Tibial artery (tissue), 4 donors: ENCODE data around the gene MAP6.
A peak's percentile ranks its signal among the peaks of the same experiment; 100 is the strongest.

Experiments used
- DNase-seq, 2 donors: peaks; one replicate each; pipeline ENCODE4 v3.0.0-alpha.2; 2019
- H3K27ac ChIP-seq, 2 donors: fragments of 200-600 bp; sonication (generic) in 1 of 2; 1 replicate in 1 of 2; 2 replicates in 1 of 2; pipeline ENCODE4 v1.5.1; 2018 to 2019; ENCODE audit warnings: mild to moderate bottlenecking in 1 of 2
- H3K27me3 ChIP-seq, 2 donors: fragments of 200-600 bp; sonication (generic) in 1 of 2; one replicate each; pipeline versions ENCODE4 v1.5.1 to v1.6.0; 2016 to 2019
- H3K36me3 ChIP-seq, 3 donors: fragments of 200-600 bp; sonication (generic) in 2 of 3; one replicate each; pipeline ENCODE4 v1.5.1; 2016 to 2019; ENCODE audit warnings: mild to moderate bottlenecking in 2 of 3
- H3K4me1 ChIP-seq, 4 donors: fragments of 200-600 bp; sonication (generic) in 2 of 4; 1 replicate in 3 of 4; 2 replicates in 1 of 4; pipeline ENCODE4 v1.5.1; 2016 to 2019
- H3K4me3 ChIP-seq, 2 donors: fragments of 200-600 bp; sonication (generic) in 1 of 2; 1 replicate in 1 of 2; 2 replicates in 1 of 2; pipeline ENCODE4 v1.5.1; 2018 to 2019; ENCODE audit warnings: mild to moderate bottlenecking in 2 of 2
- H3K9me3 ChIP-seq, 3 donors: fragments of 200-600 bp; sonication (generic) in 1 of 3; one replicate each; pipeline ENCODE4 v1.5.1; 2016 to 2019
- CTCF ChIP-seq, 2 experiments: fragments of 200-600 bp in 1 of 2; fragments of 450-650 bp in 1 of 2; IDR thresholded peaks; one replicate each; pipeline ENCODE4 v1.5.1; 2017 to 2019; ENCODE audit warnings: antibody characterized with exemption in 2 of 2, mild to moderate bottlenecking in 1 of 2, moderate library complexity in 1 of 2
- intact Hi-C: fragments of 100-400 bp; cut with DNase I; formaldehyde crosslinking; loops from one replicate; pipeline ENCODE4 v1.15.0; 2023; ENCODE audit warnings: low total_unique reads

MAP6 gene

DNA sequence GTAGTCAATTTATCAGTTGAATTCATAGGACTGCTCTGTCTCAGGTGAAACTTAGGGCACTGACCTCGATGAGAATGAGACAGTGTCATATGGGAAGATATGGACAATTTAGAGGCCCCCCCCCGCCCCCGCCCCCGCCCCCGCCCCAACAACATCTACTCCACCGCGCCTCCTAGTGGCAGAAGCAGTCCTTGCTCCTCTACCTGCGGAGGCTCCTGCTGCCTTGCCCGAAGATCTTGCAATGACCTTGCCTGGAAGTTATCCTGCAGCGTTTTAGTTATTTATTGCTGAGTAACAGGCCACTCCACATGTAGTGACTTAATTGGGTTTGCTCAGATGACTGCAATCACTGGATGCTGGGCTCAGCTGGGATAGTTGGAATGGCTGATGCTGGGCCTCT, 91.6 kb downstream of the MAP6 start:
- H3K36me3 ChIP-seq = peaks cover 10 to 24% (median 16%) of the 10 kb centered on the region in 3 donors
- H3K27me3 ChIP-seq = no peaks in the 10 kb centered on the region
- peak in 1 of 2 experiments; percentile 56 for TF ChIP-seq CTCF (IDR thresholded peaks at IDR 0.05)
- H3K27ac ChIP-seq = peak overlapping the region in 1 of 2 donors; percentile 37
- H3K9me3 ChIP-seq = no peaks in the 10 kb centered on the region
- no peak for DNase-seq
- intact Hi-C loops = loop anchor here (2.0 kb wide), 1 partner anchor 30 kb away; no protein-coding TSS in a partner anchor
- no peak overlapping the region for H3K4me3 ChIP-seq
- H3K4me1 ChIP-seq = peaks cover 0 to 21% (median 5%) of the 10 kb centered on the region in 4 donors

DNA sequence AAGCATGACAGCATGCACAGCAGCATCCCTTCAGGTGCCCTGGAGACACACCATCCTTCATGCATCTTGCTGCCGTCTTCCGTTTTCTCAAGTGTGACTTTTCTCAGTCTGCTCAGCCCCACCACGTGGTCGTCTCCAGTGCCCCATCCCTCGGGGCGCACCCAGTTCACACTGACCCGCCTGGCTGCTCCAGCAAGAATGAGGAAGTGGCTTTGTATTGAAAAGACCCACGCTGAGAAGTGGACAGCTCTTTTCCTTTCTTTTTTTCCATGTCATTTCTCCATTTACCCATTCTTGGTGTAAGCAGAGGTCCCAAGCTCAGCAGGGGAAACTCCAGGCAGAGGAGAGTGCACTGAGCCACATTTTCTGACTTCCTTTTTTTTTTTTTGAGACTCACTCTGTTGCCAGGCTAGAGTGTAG, 92.3 kb downstream of the MAP6 start:
- TF ChIP-seq CTCF (IDR thresholded peaks at IDR 0.05) = no peak
- peak overlapping the region; percentile 19 to 37 for H3K27ac ChIP-seq
- DNase-seq = peak; percentile 69 to 87
- no peak overlapping the region for H3K4me3 ChIP-seq
- intact Hi-C loops = loop anchor here (2.0 kb wide), 1 partner anchor 30 kb away; no protein-coding TSS in a partner anchor
- no peaks in the 10 kb centered on the region for H3K9me3 ChIP-seq
- no peaks in the 10 kb centered on the region for H3K27me3 ChIP-seq
- peaks cover 17 to 31% (median 23%) of the 10 kb centered on the region in 3 donors for H3K36me3 ChIP-seq
- H3K4me1 ChIP-seq = peaks cover 0 to 21% (median 5%) of the 10 kb centered on the region in 4 donors

DNA sequence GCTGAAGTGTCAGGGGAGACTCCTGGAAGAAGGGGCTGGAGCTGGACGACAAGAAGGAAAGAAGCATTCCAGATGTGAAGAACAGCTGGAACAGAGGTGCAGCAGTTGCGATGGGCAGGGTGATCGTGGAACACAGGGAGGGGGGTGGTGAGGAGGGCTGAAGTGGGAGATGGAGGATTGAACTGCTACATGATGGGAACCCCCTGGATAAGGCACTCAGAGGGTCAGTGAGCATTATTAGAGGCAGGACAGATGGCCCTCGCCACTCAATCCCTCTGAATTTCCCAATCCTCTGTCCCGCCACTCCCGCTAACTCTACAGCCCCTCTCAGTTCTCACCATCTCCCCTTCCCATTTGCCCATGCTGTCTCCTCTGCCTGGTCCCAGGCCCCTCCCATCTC, 92.8 kb downstream of the MAP6 start:
- Histone ChIP-seq H3K36me3 (peaks cover 22 to 36% (median 28%) of the 10 kb centered on the region in 3 donors), H3K9me3 (no peaks in the 10 kb centered on the region), H3K27me3 (no peaks in the 10 kb centered on the region), H3K27ac (peak overlapping the region; percentile 19 to 37), H3K4me1 (peaks cover 0 to 21% (median 5%) of the 10 kb centered on the region in 4 donors), H3K4me3 (no peak overlapping the region)
- intact Hi-C loops = loop anchor here (2.0 kb wide), 1 partner anchor 29 kb away; no protein-coding TSS in a partner anchor
- DNase-seq = no peak
- TF ChIP-seq CTCF (IDR thresholded peaks at IDR 0.05) = no peak

- H3K9me3 ChIP-seq = no peaks in the 10 kb centered on the region
- no peaks in the 10 kb centered on the region for H3K27me3 ChIP-seq
- peaks cover 32 to 46% (median 39%) of the 10 kb centered on the region in 3 donors for H3K36me3 ChIP-seq
- peak in 1 of 2 experiments; percentile 28 for TF ChIP-seq CTCF (IDR thresholded peaks at IDR 0.05)
- no peak for DNase-seq
- no peak overlapping the region for H3K4me3 ChIP-seq
- intact Hi-C loops = no loop called here
- no peak overlapping the region for H3K27ac ChIP-seq
- H3K4me1 ChIP-seq = peaks cover 0 to 31% (median 5%) of the 10 kb centered on the region in 4 donors
Observed at GRCh38 chr11:75574698-75575602, 93.9 kb downstream of the MAP6 start.

GRCh38 chr11:75572744-75573143, 96.1 kb downstream of the MAP6 start:
- Histone ChIP-seq H3K36me3 (peaks cover 54 to 68% (median 61%) of the 10 kb centered on the region in 3 donors), H3K4me1 (peaks cover 0 to 43% (median 16%) of the 10 kb centered on the region in 4 donors), H3K27ac (no peak overlapping the region), H3K4me3 (no peak overlapping the region), H3K9me3 (no peaks in the 10 kb centered on the region), H3K27me3 (no peaks in the 10 kb centered on the region)
- no peak for TF ChIP-seq CTCF (IDR thresholded peaks at IDR 0.05)
- no peak for DNase-seq
- intact Hi-C loops = no loop called here
